Activated CD8-positive, alpha-beta memory T cell treated with anti-CD3 and anti-CD28 coated beads, Interleukin-2, amount 50 U/mL, for 1 hour (primary cell): ENCODE measurements around the gene PLAC1.

Experiments
- DNase-seq: peaks from one replicate; pipeline ENCODE4 v3.0.0-alpha.2; 2020; ENCODE audit errors: extremely low read depth

Gene PLAC1

GRCh38 chrX:134543288-134543687, 115.0 kb downstream of the PLAC1 start:
- DNase-seq = no peak

DNA sequence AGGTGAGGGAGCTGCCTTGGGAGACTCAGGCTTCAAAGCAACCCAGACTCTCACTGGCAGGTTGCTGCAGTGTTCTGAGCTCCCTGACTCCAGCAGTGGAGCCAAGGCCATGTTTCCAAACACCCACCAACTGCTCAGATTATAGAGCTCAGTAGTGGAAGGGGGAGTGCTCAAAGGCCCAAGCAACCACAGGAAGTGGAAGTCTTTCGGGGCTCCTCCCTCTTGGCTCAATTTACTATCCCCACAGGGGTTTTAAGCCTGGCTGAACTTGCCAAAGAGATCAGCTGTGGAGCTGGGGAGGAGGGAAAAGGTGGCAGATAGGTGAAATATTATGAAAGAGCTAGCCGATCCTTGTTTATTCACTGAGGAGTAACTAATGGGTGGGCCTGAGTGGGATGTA, 115.8 kb downstream of the PLAC1 start:
- no peak for DNase-seq

DNA sequence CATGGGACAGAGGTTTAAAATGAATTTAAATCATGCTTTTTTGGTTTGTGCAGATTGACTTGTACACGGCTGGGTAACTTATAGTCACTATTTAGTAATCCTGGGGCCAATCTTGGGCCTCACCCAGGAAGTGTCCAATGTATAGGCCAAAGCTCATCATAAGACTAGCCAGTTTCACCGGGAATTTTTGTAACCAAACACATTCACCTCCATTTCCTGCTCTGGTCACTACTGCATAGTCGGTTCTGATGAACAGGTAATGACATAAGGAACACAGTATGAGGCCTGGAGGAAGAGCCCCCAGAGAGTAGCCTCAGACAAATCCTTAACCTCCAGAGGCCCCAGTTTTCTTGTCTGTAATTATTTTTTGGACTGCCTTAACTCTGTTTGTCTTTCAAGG, 116.4 kb downstream of the PLAC1 start:
- no peak for DNase-seq

GRCh38 chrX:134538316-134538715, 120.0 kb downstream of the PLAC1 start:
- DNase-seq = no peak

GRCh38 chrX:134537179-134537955, 120.9 kb downstream of the PLAC1 start:
- no peak for DNase-seq

GRCh38 chrX:134533952-134534351, 124.3 kb downstream of the PLAC1 start:
- no peak for DNase-seq

- DNase-seq = no peak
These were observed 124.9 kb downstream of the PLAC1 start for GRCh38 chrX:134533352-134533751.

DNA sequence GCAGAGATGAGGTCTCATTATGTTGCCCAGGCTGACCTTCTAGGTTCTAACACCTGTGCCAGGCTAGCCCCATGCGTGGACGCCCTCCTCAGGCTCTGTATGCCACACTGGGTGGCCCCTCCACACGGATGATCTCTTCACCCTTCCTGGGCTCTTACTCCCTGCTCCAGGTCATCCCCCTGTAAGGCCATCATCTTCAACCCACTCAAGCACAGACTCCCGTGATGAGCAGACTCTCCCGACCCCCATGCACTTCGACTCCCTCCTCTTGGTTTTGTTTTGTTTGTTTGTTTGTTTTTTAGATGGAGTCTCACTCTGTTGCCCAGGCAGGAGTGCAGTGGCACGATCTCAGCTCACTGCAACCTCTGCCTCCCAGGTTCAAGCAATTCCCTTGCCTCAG, 127.4 kb downstream of the PLAC1 start:
- DNase-seq = no peak

- DNase-seq = no peak
These were observed 128.8 kb downstream of the PLAC1 start for GRCh38 chrX:134529481-134529880.

DNA sequence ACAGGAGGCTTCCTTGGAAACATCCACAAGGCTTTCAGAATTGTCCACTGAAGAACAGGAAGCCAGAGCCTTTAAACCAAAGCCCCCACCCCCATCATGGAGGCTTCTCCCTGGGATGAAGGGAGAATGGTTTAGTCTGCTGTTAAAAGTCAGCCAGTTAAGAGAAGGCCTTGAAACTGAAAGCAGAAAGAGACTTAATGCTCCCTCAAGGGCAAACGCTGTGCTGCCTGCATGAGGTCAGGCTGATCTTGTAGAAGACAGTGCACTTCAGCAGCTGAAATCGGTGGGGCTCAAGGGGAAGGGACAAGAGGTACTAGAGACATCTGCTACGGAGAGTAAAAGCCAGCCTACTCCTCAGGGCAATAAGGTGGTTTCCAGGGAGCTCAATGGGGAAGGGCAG, 129.3 kb downstream of the PLAC1 start:
- no peak for DNase-seq

GRCh38 chrX:134526399-134526798, 131.9 kb downstream of the PLAC1 start:
- DNase-seq = no peak

- no peak for DNase-seq
These were observed 133.0 kb downstream of the PLAC1 start for GRCh38 chrX:134525086-134525792.

DNA sequence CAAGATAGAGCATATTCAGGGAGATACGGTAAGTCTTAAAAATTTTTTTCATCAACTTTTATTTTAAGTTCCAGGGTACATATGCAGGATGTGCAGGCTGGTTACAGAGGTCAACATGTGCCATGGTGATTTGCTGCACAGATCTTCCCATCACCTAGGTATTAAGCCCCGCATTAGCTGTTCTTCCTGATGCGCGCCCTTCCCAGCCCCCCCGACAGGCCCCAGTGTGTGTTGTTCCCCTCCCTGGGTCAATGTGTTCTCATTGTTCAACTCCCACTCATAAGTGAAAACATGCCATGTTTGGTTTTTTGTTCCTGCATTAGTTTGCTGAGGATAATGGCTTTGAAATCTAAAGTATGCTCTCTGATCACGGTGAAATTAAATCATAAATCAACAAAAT, 134.1 kb downstream of the PLAC1 start:
- no peak for DNase-seq

DNA sequence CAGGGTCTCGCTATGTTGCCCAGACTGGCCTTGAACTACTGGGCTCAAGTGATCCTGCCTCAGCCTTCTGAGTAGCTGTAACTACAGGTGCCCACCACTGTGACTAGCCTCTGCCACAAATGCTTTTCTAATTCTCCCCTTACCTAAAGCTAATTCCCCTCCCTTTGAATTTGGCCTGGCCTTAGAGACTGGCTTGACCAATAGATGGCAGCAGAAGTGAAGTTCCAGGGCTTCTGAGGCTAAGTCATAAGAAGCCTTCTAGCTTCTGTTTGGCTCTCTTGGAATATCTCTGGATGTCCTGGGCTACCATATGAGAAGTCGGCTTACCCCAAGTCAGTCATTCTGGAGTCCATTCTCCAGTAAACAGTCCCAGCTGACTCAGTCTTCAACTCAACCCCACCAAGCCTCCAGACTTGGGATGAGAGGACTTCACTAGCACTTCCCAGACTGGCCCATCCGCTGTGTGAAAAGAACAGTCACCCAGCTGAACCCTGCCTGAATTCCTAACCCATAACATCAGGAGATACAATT, 137.3 kb downstream of the PLAC1 start:
- DNase-seq = no peak
